Measurements from ENCODE around the gene SERPINB11.

Gene SERPINB11

GRCh38 chr18:63730773-63731172, 28.0 kb downstream of the SERPINB11 start:
- Histone ChIP-seq H3K27ac (ENCODE audit: low read length) (no peak overlapping the region), H3K9me3 (replicated peaks; ENCODE audit: insufficient read depth, low read length) (no peaks in the 10 kb centered on the region), H3K9me2 (replicated peaks; ENCODE audit: insufficient read depth, low read length) (no peaks in the 10 kb centered on the region), H3K9ac (ENCODE audit: low read length) (no peak overlapping the region), H4K20me1 (ENCODE audit: insufficient read depth, low read length) (no peaks in the 10 kb centered on the region), H3F3A (ENCODE audit: insufficient read depth, low read length) (no peaks in the 10 kb centered on the region), H3K36me3 (replicated peaks; ENCODE audit: insufficient read depth, low read length) (no peaks in the 10 kb centered on the region), H3K79me2 (ENCODE audit: low read length) (no peaks in the 10 kb centered on the region), H2AFZ (ENCODE audit: low read length) (no peak overlapping the region), H3K4me3 (ENCODE audit: low read length) (no peak overlapping the region), H3K27me3 (replicated peaks; ENCODE audit: insufficient read depth, low read length) (no peaks in the 10 kb centered on the region), H3K4me2 (ENCODE audit: low read depth, low read length) (no peak overlapping the region), H3K4me1 (ENCODE audit: low read length) (no peaks in the 10 kb centered on the region)
- TF ChIP-seq EZH2phosphoT487 (IDR thresholded peaks at IDR 0.05; ENCODE audit: low read length) = no peak
- TF ChIP-seq, protein P1, sequence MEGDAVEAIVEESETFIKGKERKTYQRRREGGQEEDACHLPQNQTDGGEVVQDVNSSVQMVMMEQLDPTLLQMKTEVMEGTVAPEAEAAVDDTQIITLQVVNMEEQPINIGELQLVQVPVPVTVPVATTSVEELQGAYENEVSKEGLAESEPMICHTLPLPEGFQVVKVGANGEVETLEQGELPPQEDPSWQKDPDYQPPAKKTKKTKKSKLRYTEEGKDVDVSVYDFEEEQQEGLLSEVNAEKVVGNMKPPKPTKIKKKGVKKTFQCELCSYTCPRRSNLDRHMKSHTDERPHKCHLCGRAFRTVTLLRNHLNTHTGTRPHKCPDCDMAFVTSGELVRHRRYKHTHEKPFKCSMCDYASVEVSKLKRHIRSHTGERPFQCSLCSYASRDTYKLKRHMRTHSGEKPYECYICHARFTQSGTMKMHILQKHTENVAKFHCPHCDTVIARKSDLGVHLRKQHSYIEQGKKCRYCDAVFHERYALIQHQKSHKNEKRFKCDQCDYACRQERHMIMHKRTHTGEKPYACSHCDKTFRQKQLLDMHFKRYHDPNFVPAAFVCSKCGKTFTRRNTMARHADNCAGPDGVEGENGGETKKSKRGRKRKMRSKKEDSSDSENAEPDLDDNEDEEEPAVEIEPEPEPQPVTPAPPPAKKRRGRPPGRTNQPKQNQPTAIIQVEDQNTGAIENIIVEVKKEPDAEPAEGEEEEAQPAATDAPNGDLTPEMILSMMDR (IDR thresholded peaks at IDR 0.05; ENCODE audit: low read length) = no peak
- no peak for TF ChIP-seq EZH2 (optimal IDR thresholded peaks at IDR 0.05; ENCODE audit: low read depth, low read length)
- no peak for DNase-seq

DNA sequence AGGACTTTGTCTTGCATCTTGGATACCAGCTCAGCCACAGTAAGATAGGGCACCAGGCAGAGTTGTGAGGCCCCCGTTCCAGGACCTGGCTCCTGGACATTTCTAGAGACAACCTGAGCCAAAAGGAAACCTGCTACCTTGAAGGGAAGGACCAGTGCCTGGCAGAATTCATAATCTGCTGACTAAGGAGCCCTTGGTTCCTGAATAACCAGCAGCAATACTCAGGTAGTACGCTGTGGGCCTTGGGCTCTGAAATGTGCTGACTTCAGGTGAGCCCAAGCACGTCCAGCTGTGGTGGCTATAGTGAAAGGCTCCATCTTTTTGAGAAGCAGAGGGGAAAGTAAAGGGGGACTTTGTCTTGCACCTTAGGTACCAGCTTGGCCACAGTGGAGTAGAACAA, 28.5 kb downstream of the SERPINB11 start:
- H2AFZ ChIP-seq (ENCODE audit: low read length) = no peak overlapping the region
- DNase-seq = no peak
- no peaks in the 10 kb centered on the region for H3K9me3 ChIP-seq (replicated peaks; ENCODE audit: insufficient read depth, low read length)
- H3K9me2 ChIP-seq (replicated peaks; ENCODE audit: insufficient read depth, low read length) = no peaks in the 10 kb centered on the region
- TF ChIP-seq EZH2phosphoT487 (IDR thresholded peaks at IDR 0.05; ENCODE audit: low read length) (no peak), EZH2 (optimal IDR thresholded peaks at IDR 0.05; ENCODE audit: low read depth, low read length) (no peak)
- TF ChIP-seq, protein P1 (IDR thresholded peaks at IDR 0.05; ENCODE audit: low read length) = no peak
- no peak overlapping the region for H3K27ac ChIP-seq (ENCODE audit: low read length)
- no peak overlapping the region for H3K4me3 ChIP-seq (ENCODE audit: low read length)
- no peaks in the 10 kb centered on the region for H3K4me1 ChIP-seq (ENCODE audit: low read length)
- H3K79me2 ChIP-seq (ENCODE audit: low read length) = no peaks in the 10 kb centered on the region
- no peaks in the 10 kb centered on the region for H3F3A ChIP-seq (ENCODE audit: insufficient read depth, low read length)
- no peak overlapping the region for H3K9ac ChIP-seq (ENCODE audit: low read length)
- no peaks in the 10 kb centered on the region for H3K27me3 ChIP-seq (replicated peaks; ENCODE audit: insufficient read depth, low read length)
- no peaks in the 10 kb centered on the region for H3K36me3 ChIP-seq (replicated peaks; ENCODE audit: insufficient read depth, low read length)
- H4K20me1 ChIP-seq (ENCODE audit: insufficient read depth, low read length) = no peaks in the 10 kb centered on the region
- no peak overlapping the region for H3K4me2 ChIP-seq (ENCODE audit: low read depth, low read length)

- no peaks in the 10 kb centered on the region for H4K20me1 ChIP-seq (ENCODE audit: insufficient read depth, low read length)
- TF ChIP-seq, protein P1 (IDR thresholded peaks at IDR 0.05; ENCODE audit: low read length) = no peak
- TF ChIP-seq EZH2 (optimal IDR thresholded peaks at IDR 0.05; ENCODE audit: low read depth, low read length) = no peak
- TF ChIP-seq EZH2phosphoT487 (IDR thresholded peaks at IDR 0.05; ENCODE audit: low read length) = no peak
- no peaks in the 10 kb centered on the region for H3F3A ChIP-seq (ENCODE audit: insufficient read depth, low read length)
- no peak overlapping the region for H3K4me3 ChIP-seq (ENCODE audit: low read length)
- no peak overlapping the region for H2AFZ ChIP-seq (ENCODE audit: low read length)
- H3K27me3 ChIP-seq (replicated peaks; ENCODE audit: insufficient read depth, low read length) = no peaks in the 10 kb centered on the region
- no peaks in the 10 kb centered on the region for H3K79me2 ChIP-seq (ENCODE audit: low read length)
- no peaks in the 10 kb centered on the region for H3K9me2 ChIP-seq (replicated peaks; ENCODE audit: insufficient read depth, low read length)
- H3K27ac ChIP-seq (ENCODE audit: low read length) = no peak overlapping the region
- no peak for DNase-seq
- no peaks in the 10 kb centered on the region for H3K9me3 ChIP-seq (replicated peaks; ENCODE audit: insufficient read depth, low read length)
- no peaks in the 10 kb centered on the region for H3K36me3 ChIP-seq (replicated peaks; ENCODE audit: insufficient read depth, low read length)
- H3K4me2 ChIP-seq (ENCODE audit: low read depth, low read length) = no peak overlapping the region
- H3K9ac ChIP-seq (ENCODE audit: low read length) = no peak overlapping the region
- no peaks in the 10 kb centered on the region for H3K4me1 ChIP-seq (ENCODE audit: low read length)
Measured at GRCh38 chr18:63736876-63737275, 34.1 kb downstream of the SERPINB11 start.

Data from MM.1S (cell line).